NOMO-1 treated with DMSO at 0.1 percent for 48 hours (cell line): ENCODE measurements around the gene ERN1.
A peak's percentile ranks its signal among the peaks of the same experiment; 100 is the strongest.

ENCODE experiments used
- DNase-seq: peaks from one replicate; lab custom pipeline; 2025; ENCODE audit not compliant: unreplicated experiment; lab: John Stamatoyannopoulos, UW

ERN1 gene

DNA sequence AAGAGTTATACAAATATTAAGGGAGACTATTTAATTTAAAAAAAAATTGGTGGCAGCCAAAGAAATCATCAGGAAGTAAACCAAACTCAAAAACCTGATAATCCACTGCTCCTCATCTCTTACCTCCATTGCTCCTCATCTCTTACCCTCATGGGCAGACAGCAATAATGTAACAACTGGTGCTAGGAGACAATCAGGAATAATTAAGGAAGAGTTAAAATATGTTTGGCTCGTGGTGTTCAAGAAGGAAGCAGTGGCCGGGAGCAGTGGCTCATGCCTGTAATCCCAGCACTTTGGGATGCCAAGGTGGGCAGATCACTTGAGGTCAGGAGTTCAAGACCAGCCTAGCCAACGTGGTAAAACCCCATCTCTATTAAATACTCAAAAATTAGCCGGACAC, 18.1 kb downstream of the ERN1 start:
- DNase-seq: no peak

DNA sequence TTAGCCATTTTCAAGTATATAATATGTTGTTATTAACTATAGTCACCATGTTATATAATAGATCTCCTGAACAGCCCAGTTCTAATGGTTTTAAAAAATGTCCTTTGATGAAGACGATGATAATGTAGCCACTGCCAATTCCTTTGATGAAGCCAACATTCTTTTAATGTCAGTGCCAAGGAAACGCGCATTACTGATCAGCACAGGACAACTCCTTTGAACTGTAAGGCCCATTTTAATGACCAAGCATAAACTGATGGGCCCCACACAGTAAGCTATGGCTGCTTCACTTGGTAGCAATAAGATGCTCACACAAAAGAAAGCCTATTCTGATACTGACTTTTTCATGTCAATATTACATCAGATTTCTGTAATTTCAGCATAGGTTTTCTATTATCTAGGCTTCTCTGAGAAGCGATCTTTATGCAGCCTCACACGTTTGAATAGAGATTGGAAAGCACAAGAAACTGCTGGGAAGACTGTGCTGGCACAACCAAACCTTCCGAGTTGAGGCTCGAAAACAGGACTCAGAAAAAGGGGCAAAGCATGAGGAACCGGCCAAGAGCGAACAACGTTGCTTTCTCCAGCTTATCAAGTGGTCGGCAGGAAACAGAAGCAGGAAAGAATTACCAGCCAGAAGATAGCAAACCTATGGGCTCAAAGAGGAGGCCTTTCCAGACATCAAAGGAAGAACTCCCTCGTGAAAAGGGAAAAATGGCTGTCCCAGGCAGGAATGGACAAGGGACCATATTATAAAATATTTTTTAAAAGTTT, 19.4 kb downstream of the ERN1 start:
- no peak for DNase-seq

DNA sequence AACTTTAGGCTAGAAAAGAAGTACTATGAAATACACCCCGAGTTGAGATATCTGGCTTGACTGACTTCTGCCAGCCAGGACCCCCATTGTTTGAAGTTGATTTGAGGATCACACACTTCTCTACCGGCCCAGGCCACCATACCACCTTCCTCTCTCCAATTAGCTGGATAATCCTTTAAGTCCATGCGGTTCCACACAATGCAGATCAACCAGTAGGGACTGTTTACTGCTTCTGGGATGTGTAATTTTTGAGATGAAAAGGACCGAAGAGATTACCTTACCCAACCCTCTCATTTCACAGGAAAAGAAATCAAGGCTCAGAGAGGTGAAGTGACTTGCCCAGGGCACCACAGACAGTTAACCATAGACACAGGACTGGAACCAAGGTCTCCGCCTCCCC, 20.5 kb downstream of the ERN1 start:
- DNase-seq: no peak

DNA sequence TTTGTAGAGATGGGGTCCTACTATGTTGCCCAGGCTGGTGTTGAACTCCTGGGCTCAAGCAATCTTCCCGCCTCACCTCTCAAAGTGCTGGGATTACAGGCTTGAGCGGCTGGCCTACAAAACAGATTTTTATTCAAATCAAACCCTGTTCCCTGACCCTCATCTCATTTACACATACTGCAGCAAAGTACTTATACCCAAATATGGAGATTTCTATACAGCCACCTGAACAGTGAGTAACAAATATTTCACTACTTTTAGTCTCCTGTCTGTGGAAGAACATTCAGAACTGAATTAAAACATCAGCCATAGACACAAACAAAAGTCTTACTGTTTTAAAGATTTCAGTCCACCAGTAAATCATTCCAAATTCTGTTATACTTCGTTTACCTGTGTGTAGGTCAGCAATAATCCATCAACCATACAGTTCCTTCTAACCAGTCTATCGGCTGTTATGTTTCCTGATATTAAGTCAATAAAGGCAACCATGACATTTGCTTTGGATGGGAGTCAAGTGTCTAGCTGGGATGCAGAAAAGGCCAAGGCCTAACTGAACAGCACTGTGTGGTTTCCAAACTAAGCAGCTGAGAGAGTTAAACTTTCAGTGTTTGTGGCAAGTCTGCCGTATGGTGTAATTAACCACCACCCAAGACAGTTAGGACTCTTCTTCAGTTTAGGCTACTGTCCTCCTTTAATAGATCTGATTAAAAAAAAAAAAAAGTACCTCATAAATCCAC, 22.3 kb downstream of the ERN1 start:
- DNase-seq: peak; percentile 13

DNA sequence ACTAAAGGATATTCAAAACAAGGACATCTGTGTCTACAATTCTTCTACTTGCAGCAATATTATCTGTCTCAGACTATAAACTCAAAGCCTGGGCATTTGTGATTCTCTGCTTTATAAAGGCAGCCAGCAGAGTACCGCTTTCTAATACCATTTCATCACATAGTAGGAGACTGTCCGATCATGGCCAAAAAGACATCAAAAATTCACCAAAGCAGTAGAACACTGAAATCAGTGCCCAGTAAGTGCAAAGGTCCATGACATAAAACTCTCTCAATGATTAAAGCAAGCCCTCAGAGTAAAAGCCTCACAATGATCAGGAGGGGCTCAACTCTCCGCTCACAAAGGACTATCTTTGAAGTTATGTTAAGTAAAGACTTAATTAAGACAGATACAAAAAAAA, 23.0 kb downstream of the ERN1 start:
- no peak for DNase-seq

DNA sequence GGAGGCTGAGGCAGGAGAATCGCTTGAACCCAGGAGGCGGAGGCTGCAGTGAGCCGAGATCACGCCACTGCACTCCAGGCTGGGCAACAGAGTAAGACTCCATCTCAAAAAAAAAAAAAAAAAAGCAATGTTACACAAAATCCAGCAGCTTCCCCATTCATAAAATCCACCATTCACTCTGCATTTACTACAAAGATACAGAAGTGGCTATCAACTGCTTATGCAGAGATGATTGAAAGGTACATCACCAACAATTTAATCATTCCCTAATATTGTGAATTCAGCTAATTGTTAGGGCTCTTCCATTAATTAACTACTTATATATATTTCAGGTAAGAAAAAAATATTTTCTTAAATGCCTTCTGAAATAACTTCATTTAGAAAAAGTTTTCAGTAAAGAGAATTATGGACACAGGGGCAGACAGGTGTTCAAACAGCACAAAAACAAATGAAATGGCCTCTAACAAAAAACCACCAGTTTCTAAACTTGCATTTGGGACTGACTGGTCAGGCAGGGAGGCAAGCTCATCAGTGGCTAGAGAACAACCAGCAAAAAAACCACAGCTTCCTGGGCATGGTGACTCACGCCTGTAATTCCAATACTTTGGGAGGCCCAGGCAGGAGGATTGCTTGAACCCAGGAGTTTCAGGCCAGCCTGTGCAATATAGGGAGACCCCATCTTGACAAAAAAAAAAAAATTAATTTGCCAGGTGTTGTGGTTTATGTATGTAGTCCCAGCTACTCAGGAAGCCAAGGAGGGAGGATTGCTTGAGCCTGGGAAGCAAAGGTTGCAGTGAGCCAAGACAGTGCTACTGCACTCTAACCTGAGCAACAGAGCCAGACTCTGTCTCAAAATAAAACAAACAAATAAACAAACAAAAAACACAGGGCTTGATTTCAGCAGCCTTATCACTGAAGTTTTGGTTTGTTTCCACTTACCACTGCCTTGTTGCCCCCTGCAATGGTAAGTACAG, 26.3 kb downstream of the ERN1 start:
- DNase-seq: peak; percentile 43

DNA sequence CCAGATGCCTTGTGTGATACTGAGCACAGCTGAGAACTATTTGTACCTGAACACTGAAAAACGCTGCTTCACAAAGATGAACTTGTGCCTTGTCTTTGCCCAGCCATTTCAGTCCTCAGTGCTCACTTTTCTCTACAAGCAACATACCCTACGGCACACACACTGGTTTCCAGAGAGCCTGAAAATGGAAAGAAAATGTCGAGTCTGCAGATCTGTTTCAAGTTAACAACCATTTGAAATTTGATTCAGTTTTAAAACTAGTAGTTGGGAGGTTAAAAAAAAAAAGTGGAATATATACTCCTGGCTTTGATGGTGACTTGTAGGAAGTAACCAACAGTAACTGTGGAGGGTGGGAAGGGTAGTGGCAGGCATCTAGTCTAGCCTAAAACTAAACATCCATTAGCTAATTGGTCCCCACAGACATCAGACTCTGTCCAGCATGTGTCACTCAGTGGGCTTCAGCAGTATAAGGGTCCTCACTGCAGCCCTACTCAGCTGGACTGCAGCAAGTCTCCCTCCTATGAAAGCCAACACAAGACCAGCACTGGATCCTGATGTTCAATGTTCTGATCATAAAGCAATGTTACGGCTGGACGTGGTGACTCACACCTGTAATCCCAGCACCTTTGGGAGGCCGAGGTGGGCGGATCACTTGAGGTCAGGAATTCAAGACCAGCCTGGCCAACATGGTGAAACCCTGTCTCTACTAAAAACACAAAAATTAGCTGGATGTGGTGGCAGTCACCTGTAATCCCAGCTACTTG, 27.1 kb downstream of the ERN1 start:
- DNase-seq: no peak

DNA sequence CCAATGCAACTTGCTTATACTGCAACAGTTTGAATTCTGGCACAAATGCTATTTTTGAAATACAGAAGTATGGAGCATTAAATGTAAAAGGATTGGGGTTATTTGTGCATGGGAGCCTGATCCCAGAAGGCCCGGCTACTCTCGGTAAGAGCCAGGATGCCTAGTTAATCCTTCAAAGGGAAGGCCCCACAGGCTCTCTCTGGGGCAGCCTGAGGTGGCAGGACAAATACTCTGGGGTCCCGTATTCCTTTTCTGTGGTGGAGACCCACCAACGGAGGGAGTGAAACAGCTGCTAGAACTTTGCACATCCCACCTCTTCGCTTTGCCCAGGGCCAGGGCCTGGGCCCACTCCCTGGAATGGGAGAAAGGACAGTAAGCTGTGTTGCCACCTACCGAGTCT, 30.4 kb downstream of the ERN1 start:
- DNase-seq: no peak

DNA sequence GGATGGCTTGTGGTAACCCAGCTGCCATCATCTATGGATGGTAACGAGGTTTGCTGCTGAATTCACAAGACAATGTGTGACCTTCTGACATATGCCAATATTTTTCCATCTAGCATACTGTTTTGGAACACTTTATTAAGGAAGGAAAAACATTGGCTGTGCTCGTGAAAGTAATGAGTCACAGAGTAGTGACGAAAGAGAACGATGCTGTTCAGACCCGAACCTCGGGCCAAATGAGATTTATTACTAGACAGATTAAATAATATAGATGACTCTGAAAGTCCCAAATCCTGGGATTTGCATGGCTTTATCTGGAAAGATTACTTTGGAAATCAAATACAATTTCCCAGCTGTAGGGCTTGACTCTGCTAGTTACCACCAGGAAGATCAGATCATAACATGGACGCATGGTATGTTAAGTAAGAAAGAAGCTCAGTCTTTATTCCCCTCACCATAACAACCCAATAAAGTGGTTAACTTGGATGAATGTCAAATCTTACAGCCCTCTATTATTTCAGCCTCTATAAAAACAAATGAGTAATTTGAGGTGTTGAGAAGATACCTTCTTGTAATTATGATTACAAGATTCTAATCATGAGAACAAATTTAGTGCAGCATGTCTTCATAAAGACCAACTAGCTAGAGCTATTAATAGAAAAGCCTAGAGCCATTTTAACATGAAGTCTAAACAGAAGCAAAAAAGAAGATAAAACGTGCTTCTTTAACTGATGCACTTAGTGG, 32.6 kb downstream of the ERN1 start:
- DNase-seq: no peak

DNA sequence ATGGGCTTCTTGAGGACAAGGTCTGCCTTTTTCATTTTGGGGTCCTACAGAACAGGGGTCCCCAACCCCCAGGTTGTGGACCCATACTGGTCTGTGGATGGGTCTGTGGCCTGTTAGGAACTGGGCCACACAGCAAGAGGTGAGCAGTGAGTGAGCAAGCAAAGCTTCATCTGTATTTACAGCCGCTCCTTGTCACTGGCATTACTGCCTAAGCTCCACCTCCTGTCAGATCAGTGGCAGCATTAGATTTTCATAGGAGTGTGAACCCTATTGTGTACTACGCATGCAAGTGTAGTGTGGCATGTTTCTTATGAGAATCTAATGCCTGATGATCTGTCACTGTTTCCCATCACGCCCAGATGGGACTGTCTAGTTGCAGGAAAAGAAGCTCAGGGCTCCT, 33.9 kb downstream of the ERN1 start:
- no peak for DNase-seq

DNA sequence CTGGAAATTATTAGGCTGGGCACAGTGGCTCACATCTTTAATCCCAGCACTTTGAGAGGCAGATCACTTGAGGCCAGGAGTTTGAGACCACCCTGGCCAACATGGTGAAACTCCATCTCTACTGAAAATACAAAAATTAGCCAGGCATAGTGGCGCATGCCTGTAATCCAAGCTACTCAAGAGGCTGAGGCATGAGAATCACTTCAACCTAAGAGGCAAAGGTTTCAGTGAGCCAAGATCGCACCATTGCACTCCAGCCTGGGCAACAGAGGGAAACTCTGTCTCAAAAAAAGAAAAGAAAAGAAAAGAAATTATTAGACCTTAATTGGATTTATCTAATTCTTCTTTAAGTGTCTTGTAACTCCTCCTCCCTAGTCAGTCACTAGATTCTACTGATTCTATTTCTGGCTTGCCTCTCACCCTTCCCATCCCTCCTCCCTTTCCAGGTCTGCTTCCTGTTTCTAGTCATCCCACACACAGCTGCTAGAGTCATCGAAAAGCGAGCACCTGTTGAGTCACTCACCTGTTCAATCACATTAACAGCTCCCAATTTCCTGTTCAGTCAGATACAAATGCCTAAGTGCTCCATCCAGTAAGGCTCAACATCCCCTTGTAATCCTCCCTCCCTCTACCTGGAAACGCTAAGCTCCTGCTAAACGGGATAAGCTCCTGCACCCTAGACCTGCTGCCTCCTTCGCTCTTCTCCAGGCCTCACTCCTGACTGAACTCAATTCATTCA, 34.6 kb downstream of the ERN1 start:
- DNase-seq: no peak

DNA sequence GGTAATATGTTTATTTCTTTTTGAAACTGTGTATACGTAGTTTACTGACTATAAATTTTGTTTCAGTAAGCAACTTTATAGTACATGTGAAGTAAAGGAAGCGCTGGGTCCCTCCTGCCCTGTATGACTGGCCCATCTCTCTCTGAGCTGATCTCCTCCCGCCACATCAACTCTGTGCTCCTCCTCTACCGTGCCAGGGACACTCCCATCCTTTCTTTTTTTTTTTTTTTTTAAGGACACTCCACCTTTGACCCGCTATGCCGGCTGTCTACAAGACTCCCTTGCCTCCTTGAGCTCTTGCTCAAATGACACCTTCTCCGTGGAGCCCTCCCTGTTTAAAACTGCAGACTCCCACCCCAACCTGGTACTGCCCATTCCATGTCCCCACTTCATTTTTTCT, 35.5 kb downstream of the ERN1 start:
- DNase-seq: no peak

DNA sequence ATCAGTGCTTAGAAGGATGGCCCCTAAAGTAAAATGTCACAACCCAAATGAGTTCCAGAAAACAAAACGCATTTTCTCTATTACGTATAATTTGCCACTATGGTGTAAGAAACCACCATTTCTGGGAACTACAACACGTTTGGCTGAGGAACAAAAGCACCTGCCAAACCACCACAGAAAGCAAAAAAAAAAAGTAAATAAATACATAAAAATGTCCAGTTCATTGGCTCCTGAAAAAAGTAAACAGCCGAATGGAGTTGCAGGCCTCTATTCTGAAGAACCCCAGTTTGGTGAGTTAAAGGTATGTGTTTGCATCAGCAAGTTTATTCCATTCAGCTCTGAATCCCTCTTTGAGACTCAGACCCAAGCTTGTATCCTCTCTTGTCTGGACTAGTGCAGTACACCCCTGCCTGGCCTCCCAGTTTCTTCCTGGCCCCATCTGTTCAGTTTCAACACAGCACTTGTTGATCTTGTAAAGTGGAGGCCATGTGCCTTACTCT, 36.9 kb downstream of the ERN1 start:
- peak; percentile 9 for DNase-seq

DNA sequence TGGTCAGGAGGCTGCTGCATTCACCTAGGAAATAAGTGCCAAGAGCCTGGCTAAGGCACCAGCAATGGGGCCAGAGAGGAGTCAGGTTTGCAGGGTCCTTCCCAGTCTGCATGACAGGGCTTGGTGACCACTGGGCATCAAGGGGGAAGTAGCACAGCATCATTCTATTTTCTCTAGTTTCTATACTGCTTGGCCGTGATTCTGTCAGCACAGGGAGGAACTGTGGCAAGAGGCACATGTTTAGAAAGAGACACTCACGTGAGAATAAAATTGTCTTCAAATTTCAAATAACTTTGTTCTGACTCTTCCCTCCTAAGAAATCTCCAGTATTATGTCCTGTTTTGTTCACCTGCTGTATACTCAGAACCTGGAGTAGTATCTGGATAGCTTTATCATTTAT, 37.8 kb downstream of the ERN1 start:
- DNase-seq: peak; percentile 84

DNA sequence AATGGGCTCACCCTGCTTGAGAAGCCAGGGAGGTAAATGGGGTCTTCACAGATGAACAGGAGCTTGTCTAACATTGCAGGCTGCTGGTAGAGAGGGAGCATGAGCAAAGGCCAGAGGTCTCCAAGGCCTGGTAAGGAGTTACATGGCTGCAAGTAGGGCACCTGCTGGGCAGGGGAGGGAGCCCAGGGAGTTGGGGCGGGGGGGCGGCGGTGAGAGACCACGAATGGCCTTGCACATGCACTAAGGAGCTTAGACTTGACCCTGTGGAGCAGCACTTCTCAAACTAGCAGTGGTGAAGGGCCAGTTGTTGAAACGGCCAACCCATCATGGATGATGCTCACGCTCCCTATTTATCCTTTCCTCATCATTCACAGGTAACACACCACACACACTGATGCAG, 38.4 kb downstream of the ERN1 start:
- DNase-seq: no peak

DNA sequence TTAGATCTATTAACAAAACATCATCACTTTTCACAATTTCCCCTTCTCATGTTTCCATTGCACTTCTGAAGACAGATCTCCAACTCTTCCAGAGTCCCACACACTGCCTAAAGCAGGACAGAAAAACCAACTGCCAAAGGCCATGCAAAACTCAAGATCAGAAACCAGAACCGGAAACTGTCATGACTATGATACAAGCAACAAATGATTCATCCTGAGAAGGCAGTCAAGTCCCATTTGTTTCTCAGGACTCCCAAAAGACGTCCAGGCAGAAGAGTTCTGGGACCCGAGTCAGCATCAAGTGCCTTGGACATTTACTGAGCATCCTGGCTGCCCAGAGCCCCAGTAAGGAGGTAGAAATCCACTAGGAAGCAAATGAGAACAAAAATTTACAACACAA, 38.8 kb downstream of the ERN1 start:
- peak; percentile 47 for DNase-seq

DNA sequence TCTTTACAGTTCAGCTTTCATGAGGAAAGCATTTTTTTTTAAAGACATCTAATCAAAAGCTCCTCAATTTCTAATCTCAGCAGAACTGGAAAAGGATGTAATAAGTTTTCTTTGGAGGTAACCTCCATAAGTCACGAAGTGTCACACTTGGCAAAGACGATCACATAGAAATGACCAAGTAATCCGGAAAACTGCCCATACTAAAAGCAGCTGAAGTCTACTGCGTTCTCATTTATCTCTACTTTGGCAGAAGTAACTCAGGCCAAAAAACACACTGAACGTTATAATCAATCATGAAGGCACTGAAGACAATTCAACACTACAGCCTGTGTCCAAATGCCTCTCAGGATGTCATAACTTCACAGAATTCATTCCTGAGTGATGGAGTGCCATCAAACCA, 39.8 kb downstream of the ERN1 start:
- no peak for DNase-seq

DNA sequence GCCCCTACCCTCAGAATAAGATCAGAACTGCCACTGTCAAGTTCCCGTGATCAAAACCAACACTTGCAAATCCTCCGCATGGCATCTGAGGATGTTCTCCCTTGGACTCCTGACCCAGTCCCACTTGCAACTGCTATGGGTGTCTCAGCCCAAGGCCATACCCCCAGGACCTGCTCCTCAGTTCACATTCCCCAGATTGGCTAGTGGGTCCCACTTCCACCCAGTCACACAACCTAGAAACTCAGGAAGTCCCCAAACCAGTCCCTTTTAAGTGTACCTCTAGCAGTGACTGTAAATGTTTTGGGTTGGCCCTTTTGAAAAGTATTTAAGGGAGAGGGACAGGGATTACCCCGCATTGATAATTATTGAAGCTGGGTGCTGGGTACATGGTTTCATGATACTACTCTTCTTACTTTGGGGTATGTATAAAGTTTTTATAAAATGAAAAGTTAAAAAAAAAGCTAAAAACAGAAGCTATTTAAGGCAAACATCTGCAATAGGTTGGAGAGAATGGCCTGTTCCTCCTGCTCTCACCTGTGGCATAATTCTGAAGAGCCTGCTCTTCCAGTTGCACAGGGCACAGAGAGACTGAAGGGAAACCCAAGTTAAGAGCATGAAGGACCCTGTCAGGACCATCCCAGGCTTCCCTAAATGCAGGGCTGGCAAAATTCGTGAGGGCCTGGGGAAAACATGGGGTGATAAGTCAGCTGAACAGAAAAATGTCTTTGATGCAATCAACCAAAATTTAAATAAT, 42.5 kb downstream of the ERN1 start:
- no peak for DNase-seq

DNA sequence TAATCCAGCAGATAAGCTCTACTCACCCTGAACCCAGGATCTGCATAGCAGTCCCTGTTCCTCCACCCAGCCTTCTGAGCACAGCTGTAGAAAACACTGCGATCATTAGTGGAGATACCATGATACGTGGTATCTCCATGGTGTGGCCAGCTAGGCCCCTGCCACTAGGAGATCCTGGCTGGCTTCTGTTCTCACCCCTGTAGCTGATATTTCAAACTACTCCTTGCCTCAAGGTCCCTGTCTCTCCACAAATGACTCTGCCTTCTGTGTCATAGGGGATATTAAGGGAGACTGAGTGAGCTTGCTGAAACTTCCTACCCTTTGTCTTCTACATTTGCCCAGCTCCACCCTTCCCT, 44.3 kb downstream of the ERN1 start:
- DNase-seq: no peak
